WTC11 (cell line): ENCODE results near the gene CDH7. TPM values are rescaled to one million over a fixed set of nuclear protein-coding genes. Genes with fewer than 3 reads are reported as not detected.

Experiments
- ATAC-seq: fragments of 200-7000 bp; cut with Tn5 transposase; 2 replicates; pipeline ENCODE4 v1.10.0; 2021; ENCODE audit warnings: mild to moderate bottlenecking, moderate library complexity
- CTCF ChIA-PET: fragments of 300-600 bp; sonication (Branson Sonifier 250); formaldehyde crosslinking; loops from one replicate; lab custom pipeline; 2021; ENCODE audit warnings: antibody characterized with exemption; lab: Charles Lee
- POLR2A ChIA-PET: fragments of 350-600 bp; sonication (Branson Sonifier 250); formaldehyde crosslinking; loops from one replicate; lab custom pipeline; 2021; ENCODE audit warnings: antibody characterized with exemption; lab: Charles Lee
- DNase-seq: peaks from one replicate; pipeline ENCODE4 v3.0.0; 2021; ENCODE audit warnings: low spot score
- H3K27ac Mint-ChIP-seq: 2 replicates; pipeline ENCODE4 v1.8.0; 2021; ENCODE audit warnings: mixed read lengths
- H3K27me3 Mint-ChIP-seq: 2 replicates; pipeline ENCODE4 v1.8.0; 2021; ENCODE audit warnings: low read depth, mild to moderate bottlenecking, moderate library complexity, mixed read lengths
- H3K36me3 Mint-ChIP-seq: 2 replicates; pipeline ENCODE4 v1.8.0; 2021; ENCODE audit warnings: mixed read lengths
- H3K4me1 Mint-ChIP-seq: 2 replicates; pipeline ENCODE4 v1.8.0; 2022; ENCODE audit warnings: mixed read lengths
- H3K4me3 Mint-ChIP-seq: 2 replicates; pipeline ENCODE4 v1.8.0; 2021; ENCODE audit warnings: mild to moderate bottlenecking, moderate library complexity, mixed read lengths
- H3K9me3 Mint-ChIP-seq: 2 replicates; pipeline ENCODE4 v1.8.0; 2021; ENCODE audit warnings: mixed read lengths
- ETV6 ChIP-seq: sonication (generic); formaldehyde crosslinking; IDR thresholded peaks from 2 replicates; pipeline ENCODE4 v1.8.1; 2022; ENCODE audit warnings: mild to moderate bottlenecking, missing genetic modification reagents
- FOXP1 ChIP-seq: sonication (generic); formaldehyde crosslinking; IDR thresholded peaks from 2 replicates; pipeline ENCODE4 v1.8.0; 2022; ENCODE audit warnings: missing genetic modification reagents, mild to moderate bottlenecking, moderate library complexity, borderline replicate concordance
- GABPB1 ChIP-seq: sonication (generic); formaldehyde crosslinking; IDR thresholded peaks from 2 replicates; pipeline ENCODE4 v1.8.1; 2023; ENCODE audit warnings: mild to moderate bottlenecking, missing genetic modification reagents
- GRHL2 ChIP-seq: fragments of 250-450 bp; sonication (Bioruptor Pico); IDR thresholded peaks from 2 replicates; pipeline ENCODE4 v1.8.0; 2022; ENCODE audit warnings: mild to moderate bottlenecking, moderate library complexity; ENCODE audit not compliant: insufficient replicate concordance, severe bottlenecking
- MYBL2 ChIP-seq: sonication (generic); formaldehyde crosslinking; IDR thresholded peaks from 2 replicates; pipeline ENCODE4 v1.8.1; 2023; ENCODE audit warnings: mild to moderate bottlenecking, moderate library complexity, missing genetic modification reagents
- NFATC4 ChIP-seq: fragments of 250-450 bp; sonication (Bioruptor Pico); IDR thresholded peaks from 2 replicates; pipeline ENCODE4 v1.9.0; 2021; ENCODE audit warnings: mild to moderate bottlenecking
- NFE2L1 ChIP-seq: sonication (generic); formaldehyde crosslinking; IDR thresholded peaks from 2 replicates; pipeline ENCODE4 v1.8.1; 2023; ENCODE audit warnings: missing genetic modification reagents
- PRRX2 ChIP-seq: fragments of 250-450 bp; sonication (Bioruptor Pico); IDR thresholded peaks from 2 replicates; pipeline ENCODE4 v1.8.0; 2021; ENCODE audit warnings: mild to moderate bottlenecking
- RELA ChIP-seq: sonication (generic); formaldehyde crosslinking; IDR thresholded peaks from 2 replicates; pipeline ENCODE4 v1.8.1; 2022; ENCODE audit warnings: missing genetic modification reagents, mild to moderate bottlenecking, borderline replicate concordance
- ZNF138 ChIP-seq: sonication (generic); formaldehyde crosslinking; conservative IDR thresholded peaks from 2 replicates; pipeline ENCODE4 v1.8.1; 2022; ENCODE audit warnings: mild to moderate bottlenecking, moderate library complexity, missing genetic modification reagents
- ZNF219 ChIP-seq: sonication (generic); formaldehyde crosslinking; IDR thresholded peaks from 2 replicates; pipeline ENCODE4 v1.8.0; 2023; ENCODE audit warnings: missing genetic modification reagents, mild to moderate bottlenecking, borderline replicate concordance
- ZNF263 ChIP-seq: sonication (generic); formaldehyde crosslinking; IDR thresholded peaks from 2 replicates; pipeline ENCODE4 v1.8.1; 2022; ENCODE audit warnings: low read depth, mild to moderate bottlenecking, moderate library complexity, missing genetic modification reagents
- ZNF317 ChIP-seq: sonication (generic); formaldehyde crosslinking; IDR thresholded peaks from 2 replicates; pipeline ENCODE4 v1.8.1; 2023; ENCODE audit warnings: low read depth, mild to moderate bottlenecking, moderate library complexity, missing genetic modification reagents, borderline replicate concordance
- total RNA-seq: library from RNA; stranded (reverse); gene quantifications from 3 replicates; pipeline ENCODE4 v1.2.3, GENCODE V29; 2021
- TF ChIP-seq, protein P1 (sequence below): sonication (generic); formaldehyde crosslinking; IDR thresholded peaks from 2 replicates; pipeline ENCODE4 v1.8.1; 2023; ENCODE audit warnings: mild to moderate bottlenecking, moderate library complexity, missing genetic modification reagents
- TF ChIP-seq, protein P2 (sequence below): sonication (generic); formaldehyde crosslinking; IDR thresholded peaks from 2 replicates; pipeline ENCODE4 v1.8.1; 2023; ENCODE audit warnings: mild to moderate bottlenecking, missing genetic modification reagents, moderate library complexity
- TF ChIP-seq, protein P3 (sequence below): fragments of 250-450 bp; sonication (Bioruptor Pico); conservative IDR thresholded peaks from 2 replicates; pipeline ENCODE4 v1.9.0; 2021; ENCODE audit warnings: mild to moderate bottlenecking
- TF ChIP-seq, protein P4 (sequence below): sonication (generic); formaldehyde crosslinking; IDR thresholded peaks from 2 replicates; pipeline ENCODE4 v1.8.0; 2023; ENCODE audit warnings: mild to moderate bottlenecking, missing genetic modification reagents
- TF ChIP-seq, protein P5 (sequence below): sonication (generic); formaldehyde crosslinking; conservative IDR thresholded peaks from 2 replicates; pipeline ENCODE4 v1.8.1; 2022; ENCODE audit warnings: mild to moderate bottlenecking, missing genetic modification reagents
- TF ChIP-seq, protein P6 (sequence below): sonication (generic); formaldehyde crosslinking; IDR thresholded peaks from 2 replicates; pipeline ENCODE4 v1.8.1; 2023; ENCODE audit warnings: mild to moderate bottlenecking, missing genetic modification reagents, borderline replicate concordance

The CDH7 gene
- total RNA-seq, 1 experiment from 2014 or later: 1.3 TPM

DNA sequence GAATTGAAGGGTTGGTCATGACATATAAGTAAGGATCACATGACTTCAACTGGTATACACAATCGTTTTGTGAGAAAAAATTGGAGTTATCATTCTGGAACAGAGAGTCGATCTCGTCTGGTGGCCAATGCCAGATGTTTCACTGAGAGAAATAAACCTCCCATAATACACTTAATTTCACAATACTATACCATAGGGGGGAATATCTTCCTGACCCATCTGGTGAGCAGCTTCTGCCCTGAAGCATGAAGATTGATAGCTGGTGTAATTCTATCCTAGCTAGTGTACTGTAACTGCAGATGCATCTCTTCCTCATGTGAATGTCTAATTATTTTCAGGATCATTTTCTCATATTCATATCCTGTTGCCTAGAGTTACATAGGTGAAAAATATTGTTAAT lies 15.7 kb upstream of the CDH7 start:
- TF ChIP-seq GABPB1 (no peak), NFATC4 (CRISPR knock-in tag) (no peak), ZNF219 (CRISPR knock-in tag) (no peak), ZNF263 (CRISPR knock-in tag) (no peak), ETV6 (no peak), RELA (CRISPR knock-in tag) (no peak), PRRX2 (CRISPR knock-in tag) (no peak), MYBL2 (CRISPR knock-in tag) (no peak), ZNF138 (CRISPR knock-in tag) (no peak), GRHL2 (CRISPR knock-in tag) (no peak), ZNF317 (CRISPR knock-in tag) (no peak), FOXP1 (CRISPR knock-in tag) (no peak), NFE2L1 (no peak)
- TF ChIP-seq, protein P1, sequence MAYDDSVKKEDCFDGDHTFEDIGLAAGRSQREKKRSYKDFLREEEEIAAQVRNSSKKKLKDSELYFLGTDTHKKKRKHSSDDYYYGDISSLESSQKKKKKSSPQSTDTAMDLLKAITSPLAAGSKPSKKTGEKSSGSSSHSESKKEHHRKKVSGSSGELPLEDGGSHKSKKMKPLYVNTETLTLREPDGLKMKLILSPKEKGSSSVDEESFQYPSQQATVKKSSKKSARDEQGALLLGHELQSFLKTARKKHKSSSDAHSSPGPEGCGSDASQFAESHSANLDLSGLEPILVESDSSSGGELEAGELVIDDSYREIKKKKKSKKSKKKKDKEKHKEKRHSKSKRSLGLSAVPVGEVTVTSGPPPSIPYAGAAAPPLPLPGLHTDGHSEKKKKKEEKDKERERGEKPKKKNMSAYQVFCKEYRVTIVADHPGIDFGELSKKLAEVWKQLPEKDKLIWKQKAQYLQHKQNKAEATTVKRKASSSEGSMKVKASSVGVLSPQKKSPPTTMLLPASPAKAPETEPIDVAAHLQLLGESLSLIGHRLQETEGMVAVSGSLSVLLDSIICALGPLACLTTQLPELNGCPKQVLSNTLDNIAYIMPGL (CRISPR knock-in tag): no peak
- TF ChIP-seq, protein P2, sequence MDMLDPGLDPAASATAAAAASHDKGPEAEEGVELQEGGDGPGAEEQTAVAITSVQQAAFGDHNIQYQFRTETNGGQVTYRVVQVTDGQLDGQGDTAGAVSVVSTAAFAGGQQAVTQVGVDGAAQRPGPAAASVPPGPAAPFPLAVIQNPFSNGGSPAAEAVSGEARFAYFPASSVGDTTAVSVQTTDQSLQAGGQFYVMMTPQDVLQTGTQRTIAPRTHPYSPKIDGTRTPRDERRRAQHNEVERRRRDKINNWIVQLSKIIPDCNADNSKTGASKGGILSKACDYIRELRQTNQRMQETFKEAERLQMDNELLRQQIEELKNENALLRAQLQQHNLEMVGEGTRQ (CRISPR knock-in tag): no peak
- TF ChIP-seq, protein P3, sequence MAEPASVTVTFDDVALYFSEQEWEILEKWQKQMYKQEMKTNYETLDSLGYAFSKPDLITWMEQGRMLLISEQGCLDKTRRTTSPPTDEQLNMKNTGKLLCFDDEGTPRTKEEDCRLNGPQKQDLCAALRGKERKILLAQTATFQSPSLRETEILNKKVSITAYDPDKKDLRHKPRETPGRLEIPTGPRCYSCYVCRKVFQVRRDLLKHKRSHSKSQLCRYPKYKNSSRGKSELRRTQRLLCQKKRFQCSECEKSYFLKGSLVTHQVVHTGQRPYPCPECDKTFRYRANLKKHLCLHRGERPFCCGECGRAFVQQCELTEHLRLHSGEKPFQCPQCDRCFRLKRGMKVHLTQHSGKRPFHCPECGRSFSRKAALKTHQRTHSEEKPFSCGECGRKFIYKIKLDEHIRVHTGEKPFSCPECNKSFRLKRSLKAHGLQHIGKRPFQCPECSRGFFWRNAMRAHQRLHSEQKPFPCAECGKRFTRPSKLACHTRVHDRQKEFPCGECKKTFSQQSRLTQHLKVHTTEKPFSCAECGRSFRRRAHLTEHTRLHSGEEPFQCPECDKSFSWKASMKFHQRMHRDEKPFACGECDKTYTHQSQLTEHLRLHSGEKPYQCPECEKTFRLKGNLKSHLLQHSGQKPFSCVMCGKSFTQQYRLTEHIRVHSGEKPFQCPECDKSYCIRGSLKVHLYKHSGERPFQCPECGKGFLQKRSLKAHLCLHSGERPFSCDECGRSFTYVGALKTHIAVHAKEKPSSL (CRISPR knock-in tag): no peak
- TF ChIP-seq, protein P4, sequence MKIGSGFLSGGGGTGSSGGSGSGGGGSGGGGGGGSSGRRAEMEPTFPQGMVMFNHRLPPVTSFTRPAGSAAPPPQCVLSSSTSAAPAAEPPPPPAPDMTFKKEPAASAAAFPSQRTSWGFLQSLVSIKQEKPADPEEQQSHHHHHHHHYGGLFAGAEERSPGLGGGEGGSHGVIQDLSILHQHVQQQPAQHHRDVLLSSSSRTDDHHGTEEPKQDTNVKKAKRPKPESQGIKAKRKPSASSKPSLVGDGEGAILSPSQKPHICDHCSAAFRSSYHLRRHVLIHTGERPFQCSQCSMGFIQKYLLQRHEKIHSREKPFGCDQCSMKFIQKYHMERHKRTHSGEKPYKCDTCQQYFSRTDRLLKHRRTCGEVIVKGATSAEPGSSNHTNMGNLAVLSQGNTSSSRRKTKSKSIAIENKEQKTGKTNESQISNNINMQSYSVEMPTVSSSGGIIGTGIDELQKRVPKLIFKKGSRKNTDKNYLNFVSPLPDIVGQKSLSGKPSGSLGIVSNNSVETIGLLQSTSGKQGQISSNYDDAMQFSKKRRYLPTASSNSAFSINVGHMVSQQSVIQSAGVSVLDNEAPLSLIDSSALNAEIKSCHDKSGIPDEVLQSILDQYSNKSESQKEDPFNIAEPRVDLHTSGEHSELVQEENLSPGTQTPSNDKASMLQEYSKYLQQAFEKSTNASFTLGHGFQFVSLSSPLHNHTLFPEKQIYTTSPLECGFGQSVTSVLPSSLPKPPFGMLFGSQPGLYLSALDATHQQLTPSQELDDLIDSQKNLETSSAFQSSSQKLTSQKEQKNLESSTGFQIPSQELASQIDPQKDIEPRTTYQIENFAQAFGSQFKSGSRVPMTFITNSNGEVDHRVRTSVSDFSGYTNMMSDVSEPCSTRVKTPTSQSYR (CRISPR knock-in tag): no peak
- TF ChIP-seq, protein P5, sequence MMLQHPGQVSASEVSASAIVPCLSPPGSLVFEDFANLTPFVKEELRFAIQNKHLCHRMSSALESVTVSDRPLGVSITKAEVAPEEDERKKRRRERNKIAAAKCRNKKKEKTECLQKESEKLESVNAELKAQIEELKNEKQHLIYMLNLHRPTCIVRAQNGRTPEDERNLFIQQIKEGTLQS (CRISPR knock-in tag): no peak
- TF ChIP-seq, protein P6, sequence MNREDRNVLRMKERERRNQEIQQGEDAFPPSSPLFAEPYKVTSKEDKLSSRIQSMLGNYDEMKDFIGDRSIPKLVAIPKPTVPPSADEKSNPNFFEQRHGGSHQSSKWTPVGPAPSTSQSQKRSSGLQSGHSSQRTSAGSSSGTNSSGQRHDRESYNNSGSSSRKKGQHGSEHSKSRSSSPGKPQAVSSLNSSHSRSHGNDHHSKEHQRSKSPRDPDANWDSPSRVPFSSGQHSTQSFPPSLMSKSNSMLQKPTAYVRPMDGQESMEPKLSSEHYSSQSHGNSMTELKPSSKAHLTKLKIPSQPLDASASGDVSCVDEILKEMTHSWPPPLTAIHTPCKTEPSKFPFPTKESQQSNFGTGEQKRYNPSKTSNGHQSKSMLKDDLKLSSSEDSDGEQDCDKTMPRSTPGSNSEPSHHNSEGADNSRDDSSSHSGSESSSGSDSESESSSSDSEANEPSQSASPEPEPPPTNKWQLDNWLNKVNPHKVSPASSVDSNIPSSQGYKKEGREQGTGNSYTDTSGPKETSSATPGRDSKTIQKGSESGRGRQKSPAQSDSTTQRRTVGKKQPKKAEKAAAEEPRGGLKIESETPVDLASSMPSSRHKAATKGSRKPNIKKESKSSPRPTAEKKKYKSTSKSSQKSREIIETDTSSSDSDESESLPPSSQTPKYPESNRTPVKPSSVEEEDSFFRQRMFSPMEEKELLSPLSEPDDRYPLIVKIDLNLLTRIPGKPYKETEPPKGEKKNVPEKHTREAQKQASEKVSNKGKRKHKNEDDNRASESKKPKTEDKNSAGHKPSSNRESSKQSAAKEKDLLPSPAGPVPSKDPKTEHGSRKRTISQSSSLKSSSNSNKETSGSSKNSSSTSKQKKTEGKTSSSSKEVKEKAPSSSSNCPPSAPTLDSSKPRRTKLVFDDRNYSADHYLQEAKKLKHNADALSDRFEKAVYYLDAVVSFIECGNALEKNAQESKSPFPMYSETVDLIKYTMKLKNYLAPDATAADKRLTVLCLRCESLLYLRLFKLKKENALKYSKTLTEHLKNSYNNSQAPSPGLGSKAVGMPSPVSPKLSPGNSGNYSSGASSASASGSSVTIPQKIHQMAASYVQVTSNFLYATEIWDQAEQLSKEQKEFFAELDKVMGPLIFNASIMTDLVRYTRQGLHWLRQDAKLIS (CRISPR knock-in tag): no peak
- TF ChIP-seq, all 79 proteins: peak for 0
- ATAC-seq: no peak
- ChIA-PET CTCF (interaction anchor here (1.1 kb wide), 1 partner anchor 10 kb away, joined by 3 read pairs; no protein-coding TSS in a partner anchor), POLR2A (interaction anchor here (0.6 kb wide), 1 partner anchor 344 kb away, joined by 5 read pairs; no protein-coding TSS in a partner anchor)
- Mint-ChIP-seq H3K27ac (no peak overlapping the region), H3K27me3 (no peaks in the 10 kb centered on the region), H3K36me3 (no peaks in the 10 kb centered on the region), H3K4me1 (0 out of 2 replicates have a peak, but pooled peaks cover 3% of the 10 kb centered on the region), H3K9me3 (no peaks in the 10 kb centered on the region), H3K4me3 (no peak overlapping the region)
- no peak for DNase-seq
